Islet of Langerhans (tissue), 1 donor: Measurements from ENCODE around the gene FOXB1.

Experiments used
- FAIRE-seq: peaks from one replicate; lab custom pipeline; 2011; peaks lifted over from hg19 to GRCh38; lab: Jason Lieb, UNC

The FOXB1 gene

GRCh38 chr15:60004009-60004845, at the start of gene FOXB1:
Gene FOXB1, plus strand, starts transcription at chr15:60004311. Its CDS starts 653 bp downstream, at chr15:60004964.
- FAIRE-seq, result no peak

- FAIRE-seq, result no peak
Observed at GRCh38 chr15:59958288-59958687, 45.8 kb upstream of the FOXB1 start.

GRCh38 chr15:59960318-59960717, 43.8 kb upstream of the FOXB1 start:
- no peak for FAIRE-seq

- FAIRE-seq, result no peak
Observed at GRCh38 chr15:59963322-59963721, 40.8 kb upstream of the FOXB1 start.

- no peak for FAIRE-seq
Observed at GRCh38 chr15:59963925-59964324, 40.2 kb upstream of the FOXB1 start.

- FAIRE-seq, result no peak
Observed at GRCh38 chr15:59965741-59966140, 38.4 kb upstream of the FOXB1 start.

GRCh38 chr15:59966262-59966661, 37.8 kb upstream of the FOXB1 start:
- FAIRE-seq, result no peak

- FAIRE-seq, result no peak
Observed at GRCh38 chr15:59968314-59968713, 35.8 kb upstream of the FOXB1 start.

- no peak for FAIRE-seq
Observed at GRCh38 chr15:59972241-59972640, 31.9 kb upstream of the FOXB1 start.

- no peak for FAIRE-seq
Observed at GRCh38 chr15:59976480-59977271, 27.4 kb upstream of the FOXB1 start.

- no peak for FAIRE-seq
Observed at GRCh38 chr15:59991834-59992233, 12.3 kb upstream of the FOXB1 start.

- FAIRE-seq, result no peak
Observed at GRCh38 chr15:59993041-59993750, 10.9 kb upstream of the FOXB1 start.

GRCh38 chr15:59993950-59994401, 10.1 kb upstream of the FOXB1 start:
- no peak for FAIRE-seq

- no peak for FAIRE-seq
Observed at GRCh38 chr15:59994526-59994887, 9.6 kb upstream of the FOXB1 start.

- FAIRE-seq, result no peak
Observed at GRCh38 chr15:59994888-59995557, 9.1 kb upstream of the FOXB1 start.

GRCh38 chr15:59995568-59996297, 8.4 kb upstream of the FOXB1 start:
- no peak for FAIRE-seq

- no peak for FAIRE-seq
Observed at GRCh38 chr15:59996298-59997041, 7.6 kb upstream of the FOXB1 start.

- FAIRE-seq, result no peak
Observed at GRCh38 chr15:59997070-59997701, 6.9 kb upstream of the FOXB1 start.

GRCh38 chr15:59998305-59998949, 5.7 kb upstream of the FOXB1 start:
- FAIRE-seq, result no peak
